ENCODE results near the gene SH2D2A.

- TF ChIP-seq, protein P1, sequence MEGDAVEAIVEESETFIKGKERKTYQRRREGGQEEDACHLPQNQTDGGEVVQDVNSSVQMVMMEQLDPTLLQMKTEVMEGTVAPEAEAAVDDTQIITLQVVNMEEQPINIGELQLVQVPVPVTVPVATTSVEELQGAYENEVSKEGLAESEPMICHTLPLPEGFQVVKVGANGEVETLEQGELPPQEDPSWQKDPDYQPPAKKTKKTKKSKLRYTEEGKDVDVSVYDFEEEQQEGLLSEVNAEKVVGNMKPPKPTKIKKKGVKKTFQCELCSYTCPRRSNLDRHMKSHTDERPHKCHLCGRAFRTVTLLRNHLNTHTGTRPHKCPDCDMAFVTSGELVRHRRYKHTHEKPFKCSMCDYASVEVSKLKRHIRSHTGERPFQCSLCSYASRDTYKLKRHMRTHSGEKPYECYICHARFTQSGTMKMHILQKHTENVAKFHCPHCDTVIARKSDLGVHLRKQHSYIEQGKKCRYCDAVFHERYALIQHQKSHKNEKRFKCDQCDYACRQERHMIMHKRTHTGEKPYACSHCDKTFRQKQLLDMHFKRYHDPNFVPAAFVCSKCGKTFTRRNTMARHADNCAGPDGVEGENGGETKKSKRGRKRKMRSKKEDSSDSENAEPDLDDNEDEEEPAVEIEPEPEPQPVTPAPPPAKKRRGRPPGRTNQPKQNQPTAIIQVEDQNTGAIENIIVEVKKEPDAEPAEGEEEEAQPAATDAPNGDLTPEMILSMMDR (IDR thresholded peaks at IDR 0.05; ENCODE audit: poor library complexity, severe bottlenecking): no peak
- no peak for TF ChIP-seq POLR2AphosphoS5 (IDR thresholded peaks at IDR 0.05)
- TF ChIP-seq EZH2 (IDR thresholded peaks at IDR 0.05; ENCODE audit: borderline replicate concordance, insufficient read depth, low read length, poor library complexity, severe bottlenecking): no peak
- TF ChIP-seq EP300 (conservative IDR thresholded peaks at IDR 0.05; ENCODE audit: poor library complexity, severe bottlenecking): no peak
- no peak for TF ChIP-seq REST (IDR thresholded peaks at IDR 0.05; ENCODE audit: borderline replicate concordance)
- TF ChIP-seq MXI1 (conservative IDR thresholded peaks at IDR 0.05; ENCODE audit: poor library complexity, severe bottlenecking): no peak
- TF ChIP-seq TAF1 (IDR thresholded peaks at IDR 0.05; ENCODE audit: low read depth): no peak
- no peak for TF ChIP-seq RAD21 (conservative IDR thresholded peaks at IDR 0.05)
- TF ChIP-seq SMC3 (conservative IDR thresholded peaks at IDR 0.05; ENCODE audit: poor library complexity): no peak
These were observed 30.0 kb upstream of the SH2D2A start for GRCh38 chr1:156846643-156847042.
